HUES48 (cell line): ENCODE results near the gene AK5.
"Not testable (repeated sequence)": the region's sequence is repeated elsewhere in the genome, so short reads cannot be mapped to it uniquely, and the experiment has no call there.

ENCODE experiments used
- H3K27ac ChIP-seq: one replicate; pipeline ENCODE4 v1.7.0; 2013; ENCODE audit warnings: low read depth, low read length, inconsistent platforms
- H3K27me3 ChIP-seq: 2 replicates; pipeline ENCODE4 v1.6.1; 2013; ENCODE audit warnings: mild to moderate bottlenecking, low read length; ENCODE audit not compliant: control insufficient read depth, insufficient read depth
- H3K36me3 ChIP-seq: 2 replicates; pipeline ENCODE4 v1.6.1; 2013; ENCODE audit warnings: low read length; ENCODE audit not compliant: control insufficient read depth, insufficient read depth
- H3K4me1 ChIP-seq: 2 replicates; pipeline ENCODE4 v1.6.1; 2013; ENCODE audit warnings: mild to moderate bottlenecking, low read length; ENCODE audit not compliant: control insufficient read depth, insufficient read depth
- H3K4me3 ChIP-seq: 2 replicates; pipeline ENCODE4 v1.5.1; 2013; ENCODE audit warnings: mild to moderate bottlenecking, low read depth, low read length
- H3K9ac ChIP-seq: 2 replicates; pipeline ENCODE4 v1.6.1; 2013; ENCODE audit warnings: mild to moderate bottlenecking, low read depth, low read length, moderate library complexity
- H3K9me3 ChIP-seq: 2 replicates; pipeline ENCODE4 v1.6.1; 2013; ENCODE audit warnings: low read length; ENCODE audit not compliant: control insufficient read depth, insufficient read depth

The AK5 gene

DNA sequence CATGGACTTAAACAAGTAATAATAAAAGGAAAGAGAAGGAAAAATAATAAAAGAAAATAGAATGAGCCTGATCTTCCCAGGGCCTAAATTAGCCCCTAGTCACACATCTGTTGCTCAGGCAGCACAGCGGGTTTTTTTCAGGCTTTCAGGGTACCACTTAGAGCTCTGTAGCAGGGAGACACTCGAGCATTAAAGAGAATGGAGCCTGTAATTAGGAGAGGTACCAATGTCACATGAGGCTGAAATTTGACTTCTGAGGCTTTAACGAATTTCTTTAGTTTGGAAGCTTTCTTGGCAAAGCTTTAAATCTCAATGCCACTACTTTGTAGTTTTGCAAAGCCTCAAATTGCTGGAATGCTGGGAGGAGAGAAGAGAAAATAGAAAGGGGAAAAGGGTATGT, 116.3 kb downstream of the AK5 start:
- H3K27ac ChIP-seq, result no peak overlapping the region
- H3K9me3 ChIP-seq, result no peaks in the 10 kb centered on the region
- no peaks in the 10 kb centered on the region for H3K36me3 ChIP-seq
- H3K27me3 ChIP-seq, result no peaks in the 10 kb centered on the region
- H3K9ac ChIP-seq, result no peak overlapping the region
- no peak overlapping the region for H3K4me3 ChIP-seq
- peaks cover 10% of the 10 kb centered on the region for H3K4me1 ChIP-seq

DNA sequence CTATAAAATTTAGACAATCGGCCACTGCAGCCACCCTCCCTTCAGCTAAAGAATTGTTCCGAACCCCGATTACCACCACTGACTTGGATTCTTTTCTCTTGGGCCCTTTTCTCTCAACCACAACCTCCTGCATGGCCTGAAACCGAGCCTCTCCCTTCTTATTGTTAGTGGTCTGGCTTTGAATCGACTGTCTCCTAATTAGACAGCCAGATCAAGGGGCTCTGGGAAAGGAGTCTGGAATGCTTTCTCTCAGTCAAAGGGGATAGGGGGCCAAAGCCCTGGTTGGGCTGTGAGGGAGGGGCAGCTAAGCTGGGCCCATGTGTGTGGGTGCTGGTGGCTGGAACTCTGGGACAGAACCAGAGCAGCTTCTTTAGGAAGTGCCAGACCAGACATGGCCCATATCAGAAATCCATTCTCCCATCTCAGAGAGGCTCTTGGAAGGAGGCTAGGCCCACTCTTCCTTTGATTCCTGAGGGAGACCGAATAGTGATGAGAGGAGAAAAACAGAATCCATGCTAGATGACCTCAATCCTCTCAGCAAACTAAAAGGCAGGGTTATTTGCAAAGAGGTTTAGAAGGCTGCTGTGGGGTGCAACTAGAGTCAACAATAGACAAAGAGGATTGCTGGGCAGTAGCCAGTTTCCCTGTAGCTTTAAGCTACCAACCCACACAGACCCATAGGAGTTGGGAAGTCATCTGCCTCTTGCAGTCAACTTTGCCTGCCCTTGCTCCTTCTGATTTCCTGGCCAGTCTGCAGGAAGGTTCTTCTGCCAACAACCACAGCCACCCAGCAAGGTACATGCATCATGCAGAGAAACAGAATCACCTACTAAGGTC, 117.6 kb downstream of the AK5 start:
- Histone ChIP-seq H3K27ac (no peak overlapping the region), H3K4me1 (peaks cover 10% of the 10 kb centered on the region), H3K36me3 (no peaks in the 10 kb centered on the region), H3K9me3 (no peaks in the 10 kb centered on the region), H3K27me3 (no peaks in the 10 kb centered on the region), H3K9ac (no peak overlapping the region), H3K4me3 (no peak overlapping the region)

DNA sequence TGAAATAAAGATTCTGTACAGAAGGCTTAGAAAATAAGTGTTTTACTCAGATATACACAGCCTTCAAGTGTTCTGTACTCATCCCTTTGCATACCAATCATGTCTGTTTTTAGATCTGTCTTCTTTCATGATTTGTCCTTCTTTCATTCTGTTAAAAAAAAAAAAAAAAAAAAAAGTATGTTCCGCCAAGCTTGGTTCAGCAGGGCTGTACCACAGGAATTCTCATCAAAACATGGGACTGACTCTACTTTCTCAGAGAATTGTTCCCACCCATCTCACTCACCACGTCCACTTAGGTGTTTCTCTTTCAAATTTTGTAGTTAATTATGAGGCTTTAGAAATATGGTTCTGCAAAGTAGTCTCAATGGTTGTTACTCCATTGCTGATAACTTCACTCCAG, 119.0 kb downstream of the AK5 start:
- no peaks in the 10 kb centered on the region for H3K36me3 ChIP-seq
- H3K4me3 ChIP-seq, result no peak overlapping the region
- H3K27ac ChIP-seq, result no peak overlapping the region
- H3K9me3 ChIP-seq, result no peaks in the 10 kb centered on the region
- peaks cover 10% of the 10 kb centered on the region for H3K4me1 ChIP-seq
- no peak overlapping the region for H3K9ac ChIP-seq
- no peaks in the 10 kb centered on the region for H3K27me3 ChIP-seq

DNA sequence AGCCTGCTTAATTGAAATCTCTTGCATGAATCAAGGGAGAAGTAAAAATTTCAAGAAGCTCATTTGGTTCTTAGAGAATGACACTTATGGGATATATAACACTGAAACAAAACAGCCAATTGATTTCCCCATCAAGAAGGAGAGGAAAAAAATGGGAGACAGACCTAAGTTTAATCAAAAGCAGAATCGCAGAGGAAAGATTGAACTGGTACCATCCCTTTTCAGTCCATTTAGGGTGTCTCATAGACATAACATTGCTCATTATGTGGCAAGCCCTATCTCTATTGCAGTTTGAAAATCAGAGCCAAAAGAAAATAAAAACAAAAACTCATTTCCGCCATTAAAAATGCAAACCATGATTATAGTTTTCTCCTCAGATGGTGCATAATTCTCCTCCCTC, 119.6 kb downstream of the AK5 start:
- Histone ChIP-seq H3K4me1 (peaks cover 10% of the 10 kb centered on the region), H3K36me3 (no peaks in the 10 kb centered on the region), H3K9me3 (no peaks in the 10 kb centered on the region), H3K4me3 (no peak overlapping the region), H3K27me3 (no peaks in the 10 kb centered on the region), H3K9ac (no peak overlapping the region), H3K27ac (no peak overlapping the region)

DNA sequence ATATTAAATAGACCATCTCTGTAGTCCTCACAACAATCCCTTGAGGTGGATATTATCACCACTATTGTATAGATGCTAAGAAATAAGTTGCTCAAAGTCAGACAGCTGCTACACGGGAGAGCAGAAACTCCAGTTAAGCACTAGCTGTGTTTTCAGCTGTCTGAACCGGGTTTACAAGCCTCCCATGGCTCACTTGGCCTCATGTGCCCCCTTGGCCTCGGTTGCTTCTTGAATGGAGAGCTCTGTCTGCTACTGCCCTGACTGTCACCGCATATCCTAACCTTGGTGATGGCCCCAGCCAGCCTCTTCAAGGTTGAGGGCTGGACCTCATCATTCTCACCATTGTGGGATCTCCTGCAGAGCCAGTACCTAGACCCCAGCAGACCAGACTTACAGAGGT, 123.4 kb downstream of the AK5 start:
- no peaks in the 10 kb centered on the region for H3K4me1 ChIP-seq
- H3K4me3 ChIP-seq, result no peak overlapping the region
- no peaks in the 10 kb centered on the region for H3K9me3 ChIP-seq
- no peaks in the 10 kb centered on the region for H3K36me3 ChIP-seq
- H3K27ac ChIP-seq, result no peak overlapping the region
- no peak overlapping the region for H3K9ac ChIP-seq
- no peaks in the 10 kb centered on the region for H3K27me3 ChIP-seq

DNA sequence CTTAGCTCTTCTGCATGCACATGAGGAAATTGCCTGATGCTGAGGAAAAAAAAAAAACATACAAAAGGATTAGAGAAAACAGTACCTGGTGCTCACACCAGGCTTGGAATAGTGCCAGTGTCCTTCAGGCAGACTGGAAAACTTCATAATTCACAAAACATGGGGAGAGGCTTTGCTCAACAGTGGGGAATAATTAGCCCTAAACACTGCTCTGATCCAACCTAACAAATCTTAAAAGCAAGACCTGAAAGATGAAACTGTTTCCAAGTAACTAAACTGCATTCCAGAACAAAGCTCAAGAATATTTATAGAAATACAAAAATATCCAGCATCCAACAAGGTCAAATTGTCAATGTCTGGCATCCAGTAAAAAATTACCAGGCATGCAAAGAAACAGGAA, 124.8 kb downstream of the AK5 start:
- no peak overlapping the region for H3K9ac ChIP-seq
- H3K27ac ChIP-seq, result no peak overlapping the region
- no peaks in the 10 kb centered on the region for H3K4me1 ChIP-seq
- no peaks in the 10 kb centered on the region for H3K9me3 ChIP-seq
- H3K27me3 ChIP-seq, result no peaks in the 10 kb centered on the region
- no peaks in the 10 kb centered on the region for H3K36me3 ChIP-seq
- no peak overlapping the region for H3K4me3 ChIP-seq

DNA sequence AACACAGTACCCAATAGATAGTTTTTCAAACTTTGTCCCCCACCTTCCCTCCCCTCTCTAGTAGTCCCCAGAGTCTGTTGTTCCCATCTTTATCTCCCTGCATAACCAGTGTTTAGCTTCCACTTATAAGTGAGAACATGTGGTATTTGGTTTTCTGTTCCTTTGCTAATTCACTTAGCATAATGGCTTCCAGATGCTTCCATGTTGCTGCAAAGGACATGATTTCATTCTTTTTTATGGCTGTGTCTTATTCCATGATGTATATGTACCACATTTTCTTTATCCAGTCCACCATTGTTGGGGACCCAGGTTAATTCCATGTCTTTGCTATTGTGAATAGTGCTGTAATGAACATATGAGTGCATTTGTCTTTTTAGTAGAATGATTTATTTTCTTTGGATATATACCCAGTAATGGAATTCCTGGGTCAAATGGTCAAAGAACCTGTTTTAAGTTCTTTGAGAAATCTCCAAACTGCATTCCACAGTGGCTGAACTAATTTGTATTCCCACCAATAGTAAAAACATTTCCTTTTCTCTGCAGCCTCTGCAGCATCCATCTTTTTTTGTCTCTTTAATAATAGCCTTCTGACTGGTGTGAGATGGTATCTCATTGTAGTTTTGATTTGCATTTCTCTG, 126.0 kb downstream of the AK5 start:
- Histone ChIP-seq H3K27me3 (no peaks in the 10 kb centered on the region), H3K36me3 (no peaks in the 10 kb centered on the region), H3K4me3 (no peak overlapping the region), H3K4me1 (0 out of 2 replicates have a peak, but pooled peaks cover 3% of the 10 kb centered on the region), H3K9ac (no peak overlapping the region), H3K9me3 (no peaks in the 10 kb centered on the region), H3K27ac (no peak overlapping the region)

DNA sequence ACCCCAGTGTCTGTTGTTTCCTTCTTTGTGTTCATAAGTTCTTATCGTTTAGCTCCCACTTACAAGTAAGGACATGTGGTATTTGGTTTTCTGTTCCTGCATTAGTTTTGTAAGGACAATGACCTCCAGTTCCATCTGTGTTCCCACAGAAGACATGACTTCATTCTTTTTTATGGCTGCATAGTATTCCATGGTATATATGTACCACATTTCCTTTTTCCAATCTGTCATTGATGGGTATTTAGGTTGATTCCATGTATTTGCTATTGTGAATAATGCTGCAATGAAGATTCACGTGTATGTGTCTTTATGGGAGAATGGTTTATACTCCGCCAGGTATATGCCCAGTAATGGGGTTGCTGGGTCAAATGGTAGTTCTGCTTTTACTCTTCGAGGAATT, 127.1 kb downstream of the AK5 start:
- not testable (repeated sequence) for H3K27ac ChIP-seq, H3K9me3 ChIP-seq, H3K9ac ChIP-seq, H3K4me1 ChIP-seq, H3K36me3 ChIP-seq, H3K27me3 ChIP-seq, H3K4me3 ChIP-seq

DNA sequence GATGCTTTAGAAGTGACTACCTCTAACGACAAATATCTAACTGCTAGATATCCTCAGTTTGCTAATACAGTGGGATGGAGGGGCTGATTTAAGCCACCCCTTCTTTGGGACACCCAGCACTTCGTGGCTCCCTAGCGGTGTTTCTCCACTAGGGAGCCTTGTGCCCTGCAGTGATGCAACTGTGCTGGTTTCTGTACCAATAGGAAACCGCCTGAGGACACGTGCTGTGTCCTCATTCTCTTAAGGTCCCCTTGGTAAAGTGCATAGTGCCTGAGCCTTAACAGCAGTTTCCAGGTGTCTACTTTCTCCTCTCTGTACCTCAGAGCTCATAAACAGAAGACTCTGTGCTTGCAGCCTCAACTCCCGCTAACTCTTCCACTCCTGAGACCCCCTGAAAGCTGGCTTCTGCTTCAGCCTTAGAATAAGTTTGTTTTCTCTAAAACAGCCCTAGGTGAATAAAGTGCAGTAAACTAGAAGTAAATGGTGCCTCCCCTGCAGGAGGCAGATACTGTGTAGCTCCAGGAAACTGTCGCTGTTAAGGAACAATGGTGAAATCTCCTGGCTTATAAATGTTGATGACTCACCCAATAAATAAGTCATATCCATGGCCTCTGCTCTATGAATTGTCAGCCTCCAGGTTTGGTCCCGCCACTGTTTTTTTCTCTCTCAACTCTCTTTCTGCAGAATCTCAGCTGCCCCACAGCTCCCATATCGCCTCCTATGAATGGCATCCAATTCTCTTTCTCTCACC, 130.4 kb downstream of the AK5 start:
- no peaks in the 10 kb centered on the region for H3K9me3 ChIP-seq
- H3K27ac ChIP-seq, result no peak overlapping the region
- H3K4me1 ChIP-seq, result 0 out of 2 replicates have a peak, but pooled peaks cover 5% of the 10 kb centered on the region
- no peak overlapping the region for H3K9ac ChIP-seq
- no peaks in the 10 kb centered on the region for H3K27me3 ChIP-seq
- no peaks in the 10 kb centered on the region for H3K36me3 ChIP-seq
- no peak overlapping the region for H3K4me3 ChIP-seq

DNA sequence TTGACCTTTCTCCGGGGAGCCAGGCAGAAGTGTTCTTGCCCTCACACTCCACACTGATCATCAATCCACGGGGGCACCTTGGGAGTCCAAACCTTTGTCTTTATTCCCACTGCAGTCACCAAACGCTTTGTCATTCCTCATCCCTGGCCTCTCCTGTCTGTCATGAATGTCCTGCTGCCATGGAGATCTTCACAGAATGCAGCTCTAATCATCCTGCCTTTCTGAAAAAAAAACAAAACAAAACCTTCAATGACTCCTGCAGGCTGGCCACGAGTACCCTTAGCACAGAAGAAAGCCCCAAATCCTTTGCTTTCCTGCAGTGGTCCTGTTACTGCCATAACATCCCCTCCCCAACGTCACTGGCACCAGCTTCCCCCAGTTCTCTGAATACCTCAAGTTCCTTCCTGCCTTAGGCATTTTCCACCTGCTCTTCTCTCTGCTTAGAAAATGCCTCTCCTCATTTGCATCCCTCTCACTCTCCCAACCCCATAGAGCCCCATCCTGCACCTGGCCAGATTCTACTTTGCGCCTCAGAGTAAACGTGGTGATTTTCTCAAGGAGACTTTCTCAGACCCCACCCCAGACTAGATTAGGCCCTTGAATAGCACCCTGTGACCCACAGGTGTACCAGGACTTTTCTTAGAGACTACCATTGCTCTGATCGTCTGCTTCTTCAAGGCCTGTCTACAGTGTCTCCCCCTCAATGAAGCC, 131.2 kb downstream of the AK5 start:
- no peak overlapping the region for H3K27ac ChIP-seq
- H3K9me3 ChIP-seq, result no peaks in the 10 kb centered on the region
- no peaks in the 10 kb centered on the region for H3K36me3 ChIP-seq
- H3K9ac ChIP-seq, result no peak overlapping the region
- no peak overlapping the region for H3K4me3 ChIP-seq
- H3K4me1 ChIP-seq, result 0 out of 2 replicates have a peak, but pooled peaks cover 5% of the 10 kb centered on the region
- H3K27me3 ChIP-seq, result no peaks in the 10 kb centered on the region
